Fibroblast of lung (primary cell): ENCODE measurements around the gene NEK2.

Source experiments
- CTCF ChIP-seq, 2 donors: IDR thresholded peaks in 1 of 2; conservative IDR thresholded peaks in 1 of 2; 1 replicate in 1 of 2; 2 replicates in 1 of 2; pipeline ENCODE4 v1.5.1; 2011 to 2012; ENCODE audit warnings: low read length in 2 of 2, control low read depth in 1 of 2, inconsistent platforms in 1 of 2, low read depth in 1 of 2, mild to moderate bottlenecking in 1 of 2
- EZH2 ChIP-seq: IDR thresholded peaks from 2 replicates; pipeline ENCODE4 v1.5.1; 2012; ENCODE audit warnings: low read length, control low read depth, mild to moderate bottlenecking; ENCODE audit errors: missing control alignments

- TF ChIP-seq CTCF (conservative IDR thresholded peaks at IDR 0.05 in 1 of 2, IDR thresholded peaks at IDR 0.05 in 1 of 2; ENCODE audit: low read depth in 1 of 2, low read length in 2 of 2) (no peak), EZH2 (no peak)
Observed at GRCh38 chr1:211713231-211713630, 37.8 kb upstream of the NEK2 start.
